ENCODE measurements around the gene GNG4.

- TF ChIP-seq POLR2A (IDR thresholded peaks at IDR 0.05) (no peak), CTCF (IDR thresholded peaks at IDR 0.05) (no peak)
Observed at GRCh38 chr1:235511470-235512240, 137.9 kb downstream of the GNG4 start.
